ENCODE measurements around the gene FTO. TPM values are rescaled to one million over a fixed set of nuclear protein-coding genes. Genes with fewer than 3 reads are reported as not detected.

The FTO gene
- total RNA-seq, 1 donor from 2014 or later: 66.4 TPM

GRCh38 chr16:53781023-53781605 lies 77.2 kb downstream of the FTO start:
- intact Hi-C loops (cut with micrococcal nuclease): no loop called here

GRCh38 chr16:53782148-53782547 lies 78.2 kb downstream of the FTO start:
- intact Hi-C loops (cut with micrococcal nuclease): no loop called here

- intact Hi-C loops (cut with micrococcal nuclease): no loop called here
These were observed 80.3 kb downstream of the FTO start for GRCh38 chr16:53784291-53784690.

GRCh38 chr16:53785044-53785443 lies 81.1 kb downstream of the FTO start:
- intact Hi-C loops (cut with micrococcal nuclease): no loop called here

- intact Hi-C loops (cut with micrococcal nuclease): no loop called here
These were observed 82.0 kb downstream of the FTO start for GRCh38 chr16:53785916-53786315.

DNA sequence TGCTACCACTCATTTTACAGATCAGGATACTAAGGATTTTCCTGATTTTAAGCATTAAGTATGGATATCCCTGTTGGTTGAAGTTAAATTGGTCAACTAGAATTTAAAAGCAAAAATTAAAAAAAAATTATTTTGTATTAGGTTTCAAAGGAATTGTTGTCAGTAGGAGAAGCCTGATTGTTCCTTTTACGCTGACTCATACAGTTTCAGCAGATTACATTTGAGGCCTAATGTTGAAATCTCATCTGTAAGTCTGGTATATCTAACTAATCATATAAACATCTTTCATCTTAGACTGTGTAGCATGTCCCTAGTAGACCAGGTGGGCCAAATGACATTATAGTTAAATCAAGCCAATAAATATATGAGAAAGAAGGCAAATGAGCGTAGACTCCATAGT lies 83.5 kb downstream of the FTO start:
- intact Hi-C loops (cut with micrococcal nuclease): no loop called here

DNA sequence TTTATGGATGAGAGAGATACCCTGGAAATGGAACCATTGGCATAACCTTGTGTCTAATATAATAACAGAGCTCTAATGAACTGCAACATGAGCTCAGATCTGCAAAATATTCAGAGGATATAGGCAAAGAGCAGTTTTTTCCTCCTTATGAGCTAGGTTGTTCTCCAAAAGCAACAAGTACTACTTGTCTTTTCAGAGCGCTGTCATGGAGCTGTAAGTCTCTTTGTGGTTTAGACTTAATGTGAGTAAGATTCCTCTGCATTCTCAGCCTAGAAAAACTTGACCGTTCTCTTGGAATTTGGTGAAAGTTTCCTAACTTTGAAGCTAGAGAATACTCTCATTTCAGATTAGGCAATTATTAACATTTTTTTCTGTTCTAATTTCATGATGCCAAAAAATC lies 85.2 kb downstream of the FTO start:
- intact Hi-C loops (cut with micrococcal nuclease): no loop called here

DNA sequence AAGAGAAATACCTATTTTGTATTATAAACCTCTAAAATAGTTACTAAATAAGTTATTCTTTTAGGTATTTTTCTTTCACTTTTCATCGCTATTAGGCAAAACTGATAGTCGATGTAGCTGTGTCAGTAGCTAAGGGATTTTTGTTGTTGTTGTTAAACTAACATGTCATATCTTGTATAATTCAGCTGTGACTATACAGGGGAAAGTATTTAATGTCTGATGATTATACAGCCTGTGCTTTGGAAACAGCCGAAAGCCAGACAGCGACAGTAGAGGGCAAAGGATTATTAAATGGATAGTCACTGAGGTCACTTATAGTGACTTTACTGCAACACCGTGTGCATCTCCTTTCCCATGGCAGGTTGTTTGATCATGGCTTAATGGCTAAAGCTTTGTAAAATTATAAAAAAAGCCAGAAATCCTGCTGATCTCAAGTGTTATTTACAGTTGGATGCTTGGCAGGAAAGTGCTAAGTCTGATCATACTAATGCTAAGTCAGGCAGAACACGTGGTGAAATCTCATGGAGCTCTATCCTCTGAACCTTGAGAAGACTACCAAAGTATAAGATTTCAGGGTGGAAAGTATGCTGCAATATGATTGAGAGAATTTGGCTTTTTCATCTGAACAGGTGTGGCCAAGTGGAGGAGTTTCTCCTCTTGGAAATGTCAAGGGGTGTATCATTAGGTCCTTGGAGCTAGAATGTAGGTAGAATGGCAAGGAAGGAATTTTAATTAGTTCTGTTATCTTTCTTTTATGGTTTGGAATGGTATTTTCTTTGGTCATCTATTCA lies 88.4 kb downstream of the FTO start:
- intact Hi-C loops (cut with micrococcal nuclease): no loop called here

GRCh38 chr16:53803451-53803850 lies 99.5 kb downstream of the FTO start:
- intact Hi-C loops (cut with micrococcal nuclease): no loop called here

- intact Hi-C loops (cut with micrococcal nuclease): no loop called here
These were observed 100.0 kb downstream of the FTO start for GRCh38 chr16:53803998-53804397.

- intact Hi-C loops (cut with micrococcal nuclease): no loop called here
These were observed 100.5 kb downstream of the FTO start for GRCh38 chr16:53804467-53804866.

DNA sequence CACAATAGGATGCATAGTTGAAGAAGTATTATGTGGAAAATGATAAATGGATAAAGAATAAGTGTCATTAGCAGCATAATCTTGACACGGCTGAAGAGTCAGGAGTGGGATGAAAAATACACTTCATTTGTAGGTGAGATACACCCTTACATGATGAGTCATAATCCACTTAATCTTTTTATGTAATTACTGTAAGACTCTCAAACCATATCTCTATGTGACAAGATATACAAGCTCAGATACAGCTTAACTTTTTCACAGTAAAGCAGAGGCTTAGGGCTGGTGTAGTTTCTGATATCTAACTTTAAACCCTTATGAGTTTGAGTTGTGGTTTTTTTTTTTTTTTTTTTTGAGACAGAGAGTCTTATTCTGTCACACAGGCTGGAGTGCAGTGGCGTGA lies 101.2 kb downstream of the FTO start:
- intact Hi-C loops (cut with micrococcal nuclease): no loop called here

GRCh38 chr16:53805752-53806151 lies 101.8 kb downstream of the FTO start:
- intact Hi-C loops (cut with micrococcal nuclease): no loop called here

- intact Hi-C loops (cut with micrococcal nuclease): no loop called here
These were observed 105.4 kb downstream of the FTO start for GRCh38 chr16:53809088-53809932.

DNA sequence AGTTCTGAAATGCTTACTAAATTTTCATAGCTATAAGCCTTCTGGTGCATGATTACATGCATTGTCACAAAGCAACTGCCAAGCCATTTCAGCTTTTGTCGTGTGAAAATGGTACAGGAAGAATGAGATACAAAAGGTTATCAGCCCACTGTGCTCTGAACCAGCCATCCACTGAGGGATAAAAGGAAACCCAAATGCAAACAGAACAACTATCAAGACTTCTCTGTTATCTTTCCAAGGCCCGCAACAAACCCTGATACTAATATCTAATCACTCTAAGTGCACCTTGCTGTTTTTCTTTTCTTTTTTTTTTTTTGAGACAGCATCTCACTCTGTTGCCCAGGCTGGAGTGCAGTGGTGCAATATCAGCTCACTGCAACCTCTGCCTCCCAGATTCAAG lies 109.0 kb downstream of the FTO start:
- intact Hi-C loops (cut with micrococcal nuclease): no loop called here

DNA sequence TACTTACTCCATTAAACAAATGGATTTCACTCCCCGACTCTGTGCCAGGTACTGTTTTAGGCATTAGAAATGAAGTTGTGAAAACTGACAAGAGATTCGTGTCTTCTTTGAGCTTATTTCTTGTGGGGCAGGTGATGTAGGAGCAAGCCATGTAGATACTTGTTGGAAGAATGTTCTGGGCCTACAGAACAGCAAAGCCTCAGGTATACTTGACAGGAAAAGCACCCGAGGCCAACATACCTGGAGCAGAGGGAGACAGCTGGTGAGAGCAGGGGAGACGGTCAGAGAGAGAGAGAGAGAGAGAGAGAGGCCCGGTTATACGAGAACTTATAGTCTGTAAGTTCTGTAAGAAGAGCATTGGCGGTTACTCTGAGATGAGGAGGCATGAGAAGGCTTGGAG lies 110.8 kb downstream of the FTO start:
- intact Hi-C loops (cut with micrococcal nuclease): no loop called here

- intact Hi-C loops (cut with micrococcal nuclease): no loop called here
These were observed 112.4 kb downstream of the FTO start for GRCh38 chr16:53816211-53816836.

DNA sequence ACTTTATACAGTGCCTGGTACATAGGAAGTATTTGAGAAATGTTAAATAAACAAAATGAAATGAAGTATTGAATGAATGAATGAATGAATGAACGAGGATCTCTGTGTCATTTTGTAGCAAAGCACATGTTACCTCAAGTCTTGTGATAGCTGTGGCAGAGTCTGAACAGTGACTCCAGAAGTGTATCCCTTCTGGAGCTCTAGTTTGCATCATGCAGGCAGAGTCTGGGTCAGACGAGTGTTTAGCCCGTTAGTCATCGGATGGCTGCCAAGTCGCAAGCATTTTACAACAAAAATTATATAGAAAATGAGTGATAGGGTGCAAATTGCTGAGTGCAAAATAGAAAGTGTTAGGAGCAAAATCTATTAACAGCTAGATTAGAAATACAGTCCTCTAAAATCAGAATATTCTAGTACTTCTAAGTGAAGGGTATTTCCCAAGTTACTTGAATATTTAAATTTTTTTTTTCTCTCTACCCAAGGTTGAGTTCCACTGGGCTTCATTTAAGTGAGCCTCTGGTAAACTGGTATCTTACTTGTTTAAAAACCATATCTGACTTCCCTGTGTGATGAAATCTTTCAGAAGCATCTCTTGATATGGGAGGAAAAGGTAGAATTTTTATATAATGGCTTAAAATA lies 113.3 kb downstream of the FTO start:
- intact Hi-C loops (cut with micrococcal nuclease): no loop called here

- intact Hi-C loops (cut with micrococcal nuclease): no loop called here
These were observed 114.0 kb downstream of the FTO start for GRCh38 chr16:53817812-53818550.

DNA sequence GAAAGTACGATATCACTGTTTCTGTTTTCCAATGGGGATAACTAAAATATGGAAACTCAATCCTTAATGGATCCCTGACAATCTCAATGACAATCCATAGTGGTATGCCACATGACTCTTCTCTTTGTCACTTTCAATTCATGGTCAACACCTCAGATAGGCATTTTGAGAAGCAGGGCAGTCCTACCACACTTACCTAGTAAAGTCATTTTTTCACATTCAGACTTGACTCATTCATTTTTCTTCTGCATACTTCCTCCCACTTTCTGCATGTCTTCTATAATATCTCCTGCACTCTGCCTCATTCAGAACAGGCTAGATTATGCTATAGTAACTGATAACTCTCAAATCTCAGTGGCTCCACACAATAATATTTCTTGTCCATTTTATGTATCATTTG lies 117.5 kb downstream of the FTO start:
- intact Hi-C loops (cut with micrococcal nuclease): no loop called here
